K562 (cell line): ENCODE measurements around the gene TMOD2. TPM values are rescaled to one million over a fixed set of nuclear protein-coding genes. Genes with fewer than 3 reads are reported as not detected.

ENCODE experiments used
- ATAC-seq: fragments of 200-7000 bp; cut with Tn5 transposase; 3 replicates; pipeline ENCODE4 v1.9.1; 2020; ENCODE audit warnings: moderate library complexity
- BruUV-seq: library from RNA; stranded (reverse); fragments of 400-500 nt; replicated peaks from 2 replicates; lab custom pipeline; 2021; lab: Mats Ljungman, UMichigan
- CTCF ChIA-PET: fragments of 300-600 bp; formaldehyde crosslinking; extraction: SDS; loops from one replicate; lab custom pipeline; 2021; ENCODE audit warnings: low intra/inter-chr PET ratio; lab: Yijun Ruan, JAX
- POLR2A ChIA-PET: fragments of 300-600, 350-650 bp; sonication (Branson Sonifier 250); formaldehyde crosslinking; extraction: SDS; loops from one replicate; lab custom pipeline; 2021; ENCODE audit warnings: antibody characterized with exemption, inconsistent platforms; lab: Yijun Ruan, JAX
- DNase-seq, 4 experiments: peaks; one replicate each; pipeline versions ENCODE4 v3.0.0 to v3.0.0-alpha.2; 2011 to 2018; ENCODE audit warnings: low spot score in 3 of 4, mixed read lengths in 3 of 4; ENCODE audit errors: extremely low read depth in 1 of 4
- FAIRE-seq: peaks from 2 replicates; lab custom pipeline; 2011; peaks lifted over from hg19 to GRCh38; lab: Jason Lieb, UNC
- H2AFZ ChIP-seq: 2 replicates; pipeline ENCODE4 v1.6.0; 2011; ENCODE audit warnings: low read depth, low read length, control low read depth, inconsistent platforms
- H3K27ac ChIP-seq: fragments of 200-600 bp; 3 replicates; pipeline ENCODE4 v1.8.0; 2011; ENCODE audit warnings: low read depth, mild to moderate bottlenecking, control low read depth, inconsistent platforms, low read length, moderate library complexity, mixed read lengths; ENCODE audit errors: extremely low read depth
- H3K27me3 ChIP-seq, 2 experiments: fragments of 300-600 bp in 1 of 2; 2 replicates in 1 of 2; 3 replicates in 1 of 2; pipeline versions ENCODE4 v1.6.0 to v1.8.0; 2011; ENCODE audit warnings: inconsistent platforms in 2 of 2, low read length in 2 of 2, mild to moderate bottlenecking in 1 of 2, mixed read lengths in 1 of 2, moderate library complexity in 1 of 2; ENCODE audit not compliant: control insufficient read depth in 2 of 2, insufficient read depth in 2 of 2
- H3K36me3 ChIP-seq: fragments of 300-600 bp; 3 replicates; pipeline ENCODE4 v1.8.0; 2011; ENCODE audit warnings: mild to moderate bottlenecking, low read length, inconsistent platforms; ENCODE audit not compliant: control insufficient read depth, insufficient read depth
- H3K4me1 ChIP-seq, 2 experiments: fragments of 200-600 bp in 1 of 2; replicated peaks in 1 of 2; 2 replicates in 1 of 2; 3 replicates in 1 of 2; pipeline versions ENCODE4 v1.5.1 to v1.8.0; 2011; ENCODE audit warnings: inconsistent platforms in 2 of 2, low read length in 2 of 2, mild to moderate bottlenecking in 1 of 2, mixed read lengths in 1 of 2, moderate library complexity in 1 of 2; ENCODE audit not compliant: control insufficient read depth in 2 of 2, insufficient read depth in 2 of 2
- H3K4me2 ChIP-seq: 2 replicates; pipeline ENCODE4 v1.6.1; 2011; ENCODE audit warnings: low read length, control low read depth, inconsistent platforms, mixed read lengths; ENCODE audit not compliant: insufficient read depth
- H3K4me3 ChIP-seq: fragments of 200-600 bp; sonication (generic), shearing (Covaris generic); 2 replicates; pipeline ENCODE4 v1.5.1; 2016; ENCODE audit warnings: control low read depth, inconsistent platforms
- H3K79me2 ChIP-seq: fragments of 200-600 bp; 3 replicates; pipeline ENCODE4 v1.8.0; 2011; ENCODE audit warnings: low read length, inconsistent platforms; ENCODE audit not compliant: control insufficient read depth, insufficient read depth
- H3K9ac ChIP-seq, 2 experiments: 2 replicates each; pipeline versions ENCODE4 v1.6.0 to v1.6.1; 2011; ENCODE audit warnings: low read depth in 2 of 2, low read length in 2 of 2, control low read depth in 1 of 2, inconsistent platforms in 1 of 2, mild to moderate bottlenecking in 1 of 2, mixed read lengths in 1 of 2; ENCODE audit not compliant: insufficient read depth in 1 of 2
- H3K9me1 ChIP-seq: one replicate; pipeline ENCODE4 v1.6.0; 2011; ENCODE audit warnings: inconsistent platforms, mild to moderate bottlenecking, low read length, moderate library complexity; ENCODE audit not compliant: control insufficient read depth, insufficient read depth
- H3K9me3 ChIP-seq: replicated peaks from 2 replicates; pipeline ENCODE4 v1.5.1; 2011; ENCODE audit warnings: low read depth, low read length, inconsistent platforms; ENCODE audit not compliant: control insufficient read depth, insufficient read depth
- H4K20me1 ChIP-seq: replicated peaks from 2 replicates; pipeline ENCODE4 v1.6.1; 2011; ENCODE audit warnings: low read length, inconsistent platforms, mixed read lengths; ENCODE audit not compliant: control insufficient read depth, insufficient read depth
- CBFA2T2 ChIP-seq: fragments of 450-650 bp; conservative IDR thresholded peaks from 2 replicates; pipeline ENCODE4 v1.6.1; 2017; ENCODE audit warnings: mild to moderate bottlenecking
- CBFA2T3 ChIP-seq: fragments of 450-650 bp; IDR thresholded peaks from 2 replicates; pipeline ENCODE4 v1.6.1; 2017
- EHMT2 ChIP-seq: fragments of 450-650 bp; IDR thresholded peaks from 2 replicates; pipeline ENCODE4 v1.6.1; 2018; ENCODE audit warnings: antibody characterized with exemption
- REST ChIP-seq, 2 experiments: fragments of 450-650 bp; formaldehyde crosslinking in 1 of 2; IDR thresholded peaks; 2 replicates each; pipeline versions ENCODE4 v1.4.0 to v1.6.1; 2014 to 2020; ENCODE audit warnings: mild to moderate bottlenecking in 2 of 2, borderline replicate concordance in 1 of 2, low read depth in 1 of 2
- RFX7 ChIP-seq: fragments of 250-450 bp; sonication (Bioruptor Pico); IDR thresholded peaks from 2 replicates; pipeline ENCODE4 v1.5.1; 2021; ENCODE audit warnings: mild to moderate bottlenecking
- SAFB2 ChIP-seq: fragments of 200-400 bp; formaldehyde crosslinking; IDR thresholded peaks from 2 replicates; pipeline ENCODE4 v1.6.1; 2018; ENCODE audit warnings: borderline replicate concordance, low read length, low read depth, moderate library complexity; ENCODE audit not compliant: severe bottlenecking
- TAL1 ChIP-seq: fragments of 450-650 bp; IDR thresholded peaks from 2 replicates; pipeline ENCODE4 v1.6.1; 2016; ENCODE audit warnings: mild to moderate bottlenecking
- WGBS: fragments of 100-300 bp; shearing (Covaris generic); methylation state at CpG from one replicate; pipeline ENCODE4 v1.1.6; 2016; ENCODE audit warnings: low coverage, mixed read lengths; ENCODE audit not compliant: insufficient coverage; ENCODE audit errors: missing lambda C conversion rate; 5-methylcytosine and 5-hydroxymethylcytosine counted together
- in situ Hi-C: fragments of 300-500 bp; cut with MboI; formaldehyde crosslinking; loops from 4 replicates; pipeline ENCODE4 v1.15.0; 2018; ENCODE audit warnings: inconsistent platforms, mixed read lengths
- intact Hi-C: fragments of 100-400 bp; cut with micrococcal nuclease; formaldehyde crosslinking; loops from 2 replicates; pipeline ENCODE4 v1.14.2; 2022
- polyA plus RNA-seq, 8 experiments: library from polyadenylated mRNA; depleted of rRNA in 4 of 8; stranded (reverse) in 5 of 8; unstranded in 3 of 8; fragments of >200 nt; fragmentation: Nextera tagmentation in 2 of 8; fragmentation: Illumina TruSeq in 1 of 8; extraction: Ambion mirVana in 2 of 8; extraction: Trizol in 1 of 8; gene quantifications; 2 replicates each; pipeline versions ENCODE4 v1.2.1 to v1.2.3, GENCODE V29; 2011 to 2014; ENCODE audit warnings: inconsistent platforms in 1 of 8, missing spikeins in 1 of 8
- total RNA-seq, 7 experiments: library from RNA; depleted of rRNA in 6 of 7; stranded (reverse); fragments of >200 nt in 6 of 7; fragmentation: Illumina TruSeq in 2 of 7; extraction: Trizol in 2 of 7; gene quantifications; 2 replicates each; pipeline versions ENCODE4 v1.2.1 to v1.2.3, GENCODE V29; 2011 to 2021; ENCODE audit warnings: low replicate concordance in 1 of 7

The TMOD2 gene
- total and polyA plus RNA-seq, 9 of the 15 experiments (the other 6 are each of a cell fraction or from before 2014, with no cell fraction given): 0.49 to 3.8 (median 3.0) TPM

GRCh38 chr15:51709031-51709430, 42.4 kb upstream of the TMOD2 start:
- Histone ChIP-seq H3K79me2 (no peaks in the 10 kb centered on the region), H2AFZ (no peak overlapping the region), H3K36me3 (peaks cover 16% of the 10 kb centered on the region; the same call in 2 of the 3 replicates), H3K4me2 (no peak overlapping the region), H3K4me3 (no peak overlapping the region), H3K27me3 (no peaks in the 10 kb centered on the region), H3K27ac (no peak overlapping the region), H4K20me1 (no peaks in the 10 kb centered on the region), H3K9ac (no peak overlapping the region), H3K4me1 (peaks cover 2 to 12% of the 10 kb centered on the region in 2 experiments; a peak in 4 of 5 replicates), H3K9me1 (no peaks in the 10 kb centered on the region), H3K9me3 (0 out of 2 replicates have a peak, but pooled peaks cover 3% of the 10 kb centered on the region)
- in situ Hi-C loops: no loop called here
- 0 out of 2 replicates have a peak, but pooled peaks have one; percentile 8 for TF ChIP-seq EHMT2
- no peak for TF ChIP-seq RFX7
- DNase-seq (no peak), ATAC-seq (no peak), FAIRE-seq (no peak)
- CTCF ChIA-PET: no interaction called here
- no TSS peak for BruUV-seq
- WGBS: 75% methylated on average over 5 of the region's 5 CpGs
- intact Hi-C loops: no loop called here
- POLR2A ChIA-PET: interaction anchor here (0.6 kb wide), 1 partner anchor 54 kb away, joined by 4 read pairs; no protein-coding TSS in a partner anchor

- in situ Hi-C loops: no loop called here
- DNase-seq: no peak
- H3K79me2 ChIP-seq: no peaks in the 10 kb centered on the region
- no peak overlapping the region for H3K4me2 ChIP-seq
- TF ChIP-seq TAL1 (peak; percentile 34; the same call in 1 of the 2 replicates), SAFB2 (no peak), CBFA2T3 (peak; percentile 72), CBFA2T2 (peak; percentile 57), REST (IDR thresholded peaks at IDR 0.05; ENCODE audit: borderline replicate concordance) (no peak), REST (CRISPR knock-in tag; IDR thresholded peaks at IDR 0.05; ENCODE audit: low read depth) (no peak)
- H3K27me3 ChIP-seq: no peaks in the 10 kb centered on the region
- H3K4me3 ChIP-seq: no peak overlapping the region
- no peak for ATAC-seq
- WGBS: 0% methylated on average over 1 of the region's 1 CpG
- no peak overlapping the region for H3K27ac ChIP-seq
- H3K4me1 ChIP-seq: peaks cover 0 to 3% of the 10 kb centered on the region in 2 experiments; a peak in 2 of 5 replicates
- FAIRE-seq: no peak
- no peak overlapping the region for H3K9ac ChIP-seq
- intact Hi-C loops: no loop called here
- H4K20me1 ChIP-seq: no peaks in the 10 kb centered on the region
- H3K36me3 ChIP-seq: peaks cover 17% of the 10 kb centered on the region; the same call in 2 of the 3 replicates
- H2AFZ ChIP-seq: no peak overlapping the region
- ChIA-PET CTCF (no interaction called here), POLR2A (no interaction called here)
- no peaks in the 10 kb centered on the region for H3K9me1 ChIP-seq
- BruUV-seq: no TSS peak
- no peaks in the 10 kb centered on the region for H3K9me3 ChIP-seq
Measured at GRCh38 chr15:51714162-51714561, 37.2 kb upstream of the TMOD2 start.
